ENCODE measurements around the gene RALGPS1. TPM values are rescaled to one million over a fixed set of nuclear protein-coding genes. Genes with fewer than 3 reads are reported as not detected.

The RALGPS1 gene
- total and polyA plus RNA-seq, 2 of the 13 experiments (the other 11 are each of a cell fraction or from before 2014, with no cell fraction given), result 3.7 to 6.5 TPM

DNA sequence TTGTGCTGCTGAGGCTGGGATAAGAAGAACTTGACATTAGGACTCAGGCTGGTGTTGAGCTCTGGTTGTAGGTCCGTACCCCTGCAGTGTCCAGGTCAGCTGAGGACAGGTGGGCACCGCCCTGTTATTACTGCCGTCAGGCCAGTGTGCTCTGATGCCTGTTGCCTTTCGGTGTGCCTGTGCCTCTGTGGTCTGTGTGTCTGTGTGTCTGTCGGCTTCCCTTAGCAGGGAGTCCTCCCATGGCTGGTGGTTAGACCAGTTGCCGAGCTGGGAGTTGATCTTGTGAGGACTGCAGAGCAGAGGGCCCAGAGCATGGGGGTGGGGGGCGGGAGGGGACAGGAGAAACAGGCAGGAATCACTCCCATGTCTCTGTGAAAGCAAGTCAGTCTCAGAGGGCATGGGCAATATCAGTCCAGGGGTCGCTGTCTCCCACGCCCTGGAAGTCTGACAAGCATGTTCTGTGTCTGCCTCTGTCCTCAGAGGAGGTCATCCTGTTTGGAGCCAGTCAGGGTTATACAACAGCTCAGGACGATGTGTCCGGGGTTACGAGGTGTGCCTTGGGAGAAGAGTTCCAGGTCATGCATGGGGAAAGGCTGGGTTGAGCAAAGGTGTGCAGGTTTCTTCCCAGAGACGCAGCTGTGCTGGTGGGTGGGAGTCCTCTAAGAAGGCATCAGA, 282.7 kb downstream of the RALGPS1 start (continued):
- TF ChIP-seq, protein P1, sequence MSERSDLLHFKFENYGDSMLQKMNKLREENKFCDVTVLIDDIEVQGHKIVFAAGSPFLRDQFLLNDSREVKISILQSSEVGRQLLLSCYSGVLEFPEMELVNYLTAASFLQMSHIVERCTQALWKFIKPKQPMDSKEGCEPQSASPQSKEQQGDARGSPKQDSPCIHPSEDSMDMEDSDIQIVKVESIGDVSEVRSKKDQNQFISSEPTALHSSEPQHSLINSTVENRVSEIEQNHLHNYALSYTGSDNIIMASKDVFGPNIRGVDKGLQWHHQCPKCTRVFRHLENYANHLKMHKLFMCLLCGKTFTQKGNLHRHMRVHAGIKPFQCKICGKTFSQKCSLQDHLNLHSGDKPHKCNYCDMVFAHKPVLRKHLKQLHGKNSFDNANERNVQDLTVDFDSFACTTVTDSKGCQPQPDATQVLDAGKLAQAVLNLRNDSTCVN (CRISPR knock-in tag; IDR thresholded peaks at IDR 0.05; ENCODE audit: borderline replicate concordance), result no peak
- TF ChIP-seq CEBPB (IDR thresholded peaks at IDR 0.05; ENCODE audit: borderline replicate concordance, low read depth, low read length) (no peak), STAT5B (CRISPR knock-in tag; IDR thresholded peaks at IDR 0.05) (no peak), U2AF1 (optimal IDR thresholded peaks at IDR 0.05; ENCODE audit: low read depth, low read length) (no peak), POLR2G (IDR thresholded peaks at IDR 0.05; ENCODE audit: low read depth, low read length) (no peak), NFKBIZ (CRISPR knock-in tag; IDR thresholded peaks at IDR 0.05) (no peak), ZNF550 (CRISPR knock-in tag; IDR thresholded peaks at IDR 0.05; ENCODE audit: borderline replicate concordance) (no peak), PHF5A (CRISPR knock-in tag; IDR thresholded peaks at IDR 0.05; ENCODE audit: low read depth, unreplicated experiment) (no peak), ZNF383 (CRISPR knock-in tag; IDR thresholded peaks at IDR 0.05; ENCODE audit: borderline replicate concordance) (no peak), BCL6 (CRISPR knock-in tag; IDR thresholded peaks at IDR 0.05) (no peak), ZNF552 (CRISPR knock-in tag; IDR thresholded peaks at IDR 0.05; ENCODE audit: borderline replicate concordance) (no peak), SAP130 (CRISPR knock-in tag; IDR thresholded peaks at IDR 0.05; ENCODE audit: low read depth) (peak; percentile 45; the same call in 1 of the 2 replicates), ZNF816 (CRISPR knock-in tag; IDR thresholded peaks at IDR 0.05; ENCODE audit: borderline replicate concordance) (no peak), KAT7 (CRISPR knock-in tag; IDR thresholded peaks at IDR 0.05; ENCODE audit: borderline replicate concordance) (no peak), MTA1 (CRISPR knock-in tag; IDR thresholded peaks at IDR 0.05; ENCODE audit: borderline replicate concordance) (no peak)
- TF ChIP-seq, protein P2, sequence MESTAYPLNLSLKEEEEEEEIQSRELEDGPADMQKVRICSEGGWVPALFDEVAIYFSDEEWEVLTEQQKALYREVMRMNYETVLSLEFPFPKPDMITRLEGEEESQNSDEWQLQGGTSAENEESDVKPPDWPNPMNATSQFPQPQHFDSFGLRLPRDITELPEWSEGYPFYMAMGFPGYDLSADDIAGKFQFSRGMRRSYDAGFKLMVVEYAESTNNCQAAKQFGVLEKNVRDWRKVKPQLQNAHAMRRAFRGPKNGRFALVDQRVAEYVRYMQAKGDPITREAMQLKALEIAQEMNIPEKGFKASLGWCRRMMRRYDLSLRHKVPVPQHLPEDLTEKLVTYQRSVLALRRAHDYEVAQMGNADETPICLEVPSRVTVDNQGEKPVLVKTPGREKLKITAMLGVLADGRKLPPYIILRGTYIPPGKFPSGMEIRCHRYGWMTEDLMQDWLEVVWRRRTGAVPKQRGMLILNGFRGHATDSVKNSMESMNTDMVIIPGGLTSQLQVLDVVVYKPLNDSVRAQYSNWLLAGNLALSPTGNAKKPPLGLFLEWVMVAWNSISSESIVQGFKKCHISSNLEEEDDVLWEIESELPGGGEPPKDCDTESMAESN (CRISPR knock-in tag; conservative IDR thresholded peaks at IDR 0.05), result no peak
- TF ChIP-seq, protein P3, sequence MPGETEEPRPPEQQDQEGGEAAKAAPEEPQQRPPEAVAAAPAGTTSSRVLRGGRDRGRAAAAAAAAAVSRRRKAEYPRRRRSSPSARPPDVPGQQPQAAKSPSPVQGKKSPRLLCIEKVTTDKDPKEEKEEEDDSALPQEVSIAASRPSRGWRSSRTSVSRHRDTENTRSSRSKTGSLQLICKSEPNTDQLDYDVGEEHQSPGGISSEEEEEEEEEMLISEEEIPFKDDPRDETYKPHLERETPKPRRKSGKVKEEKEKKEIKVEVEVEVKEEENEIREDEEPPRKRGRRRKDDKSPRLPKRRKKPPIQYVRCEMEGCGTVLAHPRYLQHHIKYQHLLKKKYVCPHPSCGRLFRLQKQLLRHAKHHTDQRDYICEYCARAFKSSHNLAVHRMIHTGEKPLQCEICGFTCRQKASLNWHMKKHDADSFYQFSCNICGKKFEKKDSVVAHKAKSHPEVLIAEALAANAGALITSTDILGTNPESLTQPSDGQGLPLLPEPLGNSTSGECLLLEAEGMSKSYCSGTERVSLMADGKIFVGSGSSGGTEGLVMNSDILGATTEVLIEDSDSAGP (CRISPR knock-in tag; IDR thresholded peaks at IDR 0.05; ENCODE audit: borderline replicate concordance), result no peak
- TF ChIP-seq, protein P4, sequence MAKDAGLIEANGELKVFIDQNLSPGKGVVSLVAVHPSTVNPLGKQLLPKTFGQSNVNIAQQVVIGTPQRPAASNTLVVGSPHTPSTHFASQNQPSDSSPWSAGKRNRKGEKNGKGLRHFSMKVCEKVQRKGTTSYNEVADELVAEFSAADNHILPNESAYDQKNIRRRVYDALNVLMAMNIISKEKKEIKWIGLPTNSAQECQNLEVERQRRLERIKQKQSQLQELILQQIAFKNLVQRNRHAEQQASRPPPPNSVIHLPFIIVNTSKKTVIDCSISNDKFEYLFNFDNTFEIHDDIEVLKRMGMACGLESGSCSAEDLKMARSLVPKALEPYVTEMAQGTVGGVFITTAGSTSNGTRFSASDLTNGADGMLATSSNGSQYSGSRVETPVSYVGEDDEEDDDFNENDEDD (CRISPR knock-in tag; IDR thresholded peaks at IDR 0.05; ENCODE audit: borderline replicate concordance), result no peak
- TF ChIP-seq, protein P5, sequence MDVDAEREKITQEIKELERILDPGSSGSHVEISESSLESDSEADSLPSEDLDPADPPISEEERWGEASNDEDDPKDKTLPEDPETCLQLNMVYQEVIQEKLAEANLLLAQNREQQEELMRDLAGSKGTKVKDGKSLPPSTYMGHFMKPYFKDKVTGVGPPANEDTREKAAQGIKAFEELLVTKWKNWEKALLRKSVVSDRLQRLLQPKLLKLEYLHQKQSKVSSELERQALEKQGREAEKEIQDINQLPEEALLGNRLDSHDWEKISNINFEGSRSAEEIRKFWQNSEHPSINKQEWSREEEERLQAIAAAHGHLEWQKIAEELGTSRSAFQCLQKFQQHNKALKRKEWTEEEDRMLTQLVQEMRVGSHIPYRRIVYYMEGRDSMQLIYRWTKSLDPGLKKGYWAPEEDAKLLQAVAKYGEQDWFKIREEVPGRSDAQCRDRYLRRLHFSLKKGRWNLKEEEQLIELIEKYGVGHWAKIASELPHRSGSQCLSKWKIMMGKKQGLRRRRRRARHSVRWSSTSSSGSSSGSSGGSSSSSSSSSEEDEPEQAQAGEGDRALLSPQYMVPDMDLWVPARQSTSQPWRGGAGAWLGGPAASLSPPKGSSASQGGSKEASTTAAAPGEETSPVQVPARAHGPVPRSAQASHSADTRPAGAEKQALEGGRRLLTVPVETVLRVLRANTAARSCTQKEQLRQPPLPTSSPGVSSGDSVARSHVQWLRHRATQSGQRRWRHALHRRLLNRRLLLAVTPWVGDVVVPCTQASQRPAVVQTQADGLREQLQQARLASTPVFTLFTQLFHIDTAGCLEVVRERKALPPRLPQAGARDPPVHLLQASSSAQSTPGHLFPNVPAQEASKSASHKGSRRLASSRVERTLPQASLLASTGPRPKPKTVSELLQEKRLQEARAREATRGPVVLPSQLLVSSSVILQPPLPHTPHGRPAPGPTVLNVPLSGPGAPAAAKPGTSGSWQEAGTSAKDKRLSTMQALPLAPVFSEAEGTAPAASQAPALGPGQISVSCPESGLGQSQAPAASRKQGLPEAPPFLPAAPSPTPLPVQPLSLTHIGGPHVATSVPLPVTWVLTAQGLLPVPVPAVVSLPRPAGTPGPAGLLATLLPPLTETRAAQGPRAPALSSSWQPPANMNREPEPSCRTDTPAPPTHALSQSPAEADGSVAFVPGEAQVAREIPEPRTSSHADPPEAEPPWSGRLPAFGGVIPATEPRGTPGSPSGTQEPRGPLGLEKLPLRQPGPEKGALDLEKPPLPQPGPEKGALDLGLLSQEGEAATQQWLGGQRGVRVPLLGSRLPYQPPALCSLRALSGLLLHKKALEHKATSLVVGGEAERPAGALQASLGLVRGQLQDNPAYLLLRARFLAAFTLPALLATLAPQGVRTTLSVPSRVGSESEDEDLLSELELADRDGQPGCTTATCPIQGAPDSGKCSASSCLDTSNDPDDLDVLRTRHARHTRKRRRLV (CRISPR knock-in tag; IDR thresholded peaks at IDR 0.05), result no peak

Measured in HepG2 (cell line).